Spleen (tissue), 11 donors: ENCODE data around the gene KIF2B. TPM values are rescaled to one million over a fixed set of nuclear protein-coding genes. Genes with fewer than 3 reads are reported as not detected.
"Not testable (repeated sequence)": the region's sequence is repeated elsewhere in the genome, so short reads cannot be mapped to it uniquely, and the experiment has no call there.

Experiments
- DNase-seq: peaks from one replicate; pipeline ENCODE4 v3.0.0-alpha.2; 2020
- H3K27ac ChIP-seq, 8 donors: fragments of 200-600 bp; sonication (generic) in 7 of 8; 1 replicate in 4 of 8; 2 replicates in 4 of 8; pipeline versions ENCODE4 v1.5.0 to v1.8.0; 2016 to 2021; ENCODE audit warnings: inconsistent platforms in 4 of 8, mild to moderate bottlenecking in 4 of 8, moderate library complexity in 1 of 8
- H3K27me3 ChIP-seq, 7 donors: fragments of 200-600 bp; sonication (generic) in 6 of 7; replicated peaks in 1 of 7; 1 replicate in 4 of 7; 2 replicates in 3 of 7; pipeline versions ENCODE4 v1.5.0 to v1.8.0; 2016 to 2021; ENCODE audit warnings: inconsistent platforms in 3 of 7, mild to moderate bottlenecking in 1 of 7
- H3K36me3 ChIP-seq, 6 donors: fragments of 200-600 bp; sonication (generic) in 5 of 6; 1 replicate in 4 of 6; 2 replicates in 2 of 6; pipeline versions ENCODE4 v1.5.0 to v1.8.0; 2016 to 2021; ENCODE audit warnings: inconsistent platforms in 2 of 6
- H3K4me1 ChIP-seq, 6 donors: fragments of 200-600 bp; sonication (generic) in 5 of 6; 1 replicate in 3 of 6; 2 replicates in 3 of 6; pipeline versions ENCODE4 v1.5.0 to v1.8.0; 2016 to 2021; ENCODE audit warnings: inconsistent platforms in 3 of 6
- H3K4me3 ChIP-seq, 8 donors: fragments of 200-600 bp; sonication (generic) in 7 of 8; 1 replicate in 4 of 8; 2 replicates in 4 of 8; pipeline versions ENCODE4 v1.5.0 to v1.8.0; 2016 to 2021; ENCODE audit warnings: inconsistent platforms in 4 of 8, mild to moderate bottlenecking in 4 of 8, moderate library complexity in 2 of 8
- H3K9me3 ChIP-seq, 8 donors: fragments of 200-600 bp; sonication (generic) in 7 of 8; 1 replicate in 4 of 8; 2 replicates in 4 of 8; pipeline versions ENCODE4 v1.5.0 to v1.8.0; 2016 to 2021; ENCODE audit warnings: inconsistent platforms in 4 of 8
- POLR2A ChIP-seq, 3 donors: fragments of 450-650 bp; IDR thresholded peaks; one replicate each; pipeline ENCODE4 v1.5.1; 2017; ENCODE audit warnings: antibody characterized with exemption in 3 of 3, mild to moderate bottlenecking in 1 of 3
- POLR2AphosphoS5 ChIP-seq, 3 donors: sonication (generic); formaldehyde crosslinking; IDR thresholded peaks; one replicate each; pipeline ENCODE4 v1.5.1; 2017; ENCODE audit warnings: antibody characterized with exemption in 3 of 3
- WGBS, 5 donors: extraction: QIAGEN DNeasy Blood & Tissue Kit in 3 of 5; methylation state at CpG; one replicate each; pipeline versions ENCODE4 v1.1.5 to v1.1.7; 2013 to 2018; 5-methylcytosine and 5-hydroxymethylcytosine counted together
- intact Hi-C: fragments of 100-400 bp; cut with DNase I; formaldehyde crosslinking; loops from one replicate; pipeline ENCODE4 v1.15.0; 2023; ENCODE audit warnings: low total_unique reads
- polyA plus RNA-seq, 3 donors: library from polyadenylated mRNA; stranded (reverse); fragments of 200-250 nt; gene quantifications; one replicate each; pipeline ENCODE4 v1.2.1, GENCODE V29; 2013
- total RNA-seq, 7 donors: library from RNA; depleted of rRNA in 3 of 7; stranded (reverse); fragments of >200 nt in 3 of 7; fragmentation: NEBNext Ultra II Directional in 4 of 7; extraction: Animal tissue kit (Norgen Biotek cat#: 25700) in 4 of 7; gene quantifications; one replicate each; pipeline versions ENCODE4 v1.1.0 to v1.2.1, GENCODE V29; 2016 to 2021
- TF ChIP-seq, protein P1 (sequence below), 11 experiments: fragments of 200-600 bp in 7 of 11; fragments of 450-650 bp in 4 of 11; sonication (generic) in 4 of 11; IDR thresholded peaks in 8 of 11; conservative IDR thresholded peaks in 3 of 11; 1 replicate in 7 of 11; 2 replicates in 4 of 11; pipeline versions ENCODE4 v1.4.0 to v1.8.0; 2016 to 2021; ENCODE audit warnings: antibody characterized with exemption in 11 of 11, inconsistent platforms in 4 of 11, mild to moderate bottlenecking in 1 of 11
- donor health status: healthy with polysubstance abuse.
- donor health status: DM: no; HTN: no; CAD: no; lungs with moderate emphysema.
- donor health status: DM: no; HTN: no; CAD: no.
- donor health status: Bipolar disorder and iron deficiency.
- donor health status: healthy.
- donor health status: DM: no; HTN: no; CAD: no.
- donor health status: DM: yes; HTN: yes; CAD: no.

KIF2B gene
- total and polyA plus RNA-seq, 10 donors: not detected

DNA sequence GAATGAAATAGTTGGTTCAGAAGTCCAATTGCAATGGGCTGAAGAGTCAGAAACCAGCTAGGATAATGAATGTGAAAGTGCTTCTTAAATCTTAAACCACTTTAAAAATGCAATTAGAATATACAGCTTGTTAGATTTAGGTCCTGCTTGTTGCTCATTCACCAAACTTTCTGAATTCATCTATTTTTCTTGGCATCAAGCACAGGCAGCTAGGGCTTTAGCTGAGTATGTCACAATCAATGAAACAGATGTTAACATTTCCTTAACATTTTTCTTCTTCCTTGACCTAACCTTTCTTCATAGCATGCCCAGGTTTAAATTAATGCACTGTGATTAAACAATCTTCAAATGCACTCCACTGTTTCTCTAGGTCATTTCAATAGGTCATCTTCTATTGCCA, 14.4 kb downstream of the KIF2B start:
- no peaks in the 10 kb centered on the region for H3K36me3 ChIP-seq
- H3K27me3 ChIP-seq: no peaks in the 10 kb centered on the region
- H3K9me3 ChIP-seq: peaks cover 0 to 43% (median 24%) of the 10 kb centered on the region in 8 donors
- intact Hi-C loops: no loop called here
- no peak for DNase-seq
- H3K4me1 ChIP-seq: no peaks in the 10 kb centered on the region
- no peak overlapping the region for H3K27ac ChIP-seq
- TF ChIP-seq, protein P1, sequence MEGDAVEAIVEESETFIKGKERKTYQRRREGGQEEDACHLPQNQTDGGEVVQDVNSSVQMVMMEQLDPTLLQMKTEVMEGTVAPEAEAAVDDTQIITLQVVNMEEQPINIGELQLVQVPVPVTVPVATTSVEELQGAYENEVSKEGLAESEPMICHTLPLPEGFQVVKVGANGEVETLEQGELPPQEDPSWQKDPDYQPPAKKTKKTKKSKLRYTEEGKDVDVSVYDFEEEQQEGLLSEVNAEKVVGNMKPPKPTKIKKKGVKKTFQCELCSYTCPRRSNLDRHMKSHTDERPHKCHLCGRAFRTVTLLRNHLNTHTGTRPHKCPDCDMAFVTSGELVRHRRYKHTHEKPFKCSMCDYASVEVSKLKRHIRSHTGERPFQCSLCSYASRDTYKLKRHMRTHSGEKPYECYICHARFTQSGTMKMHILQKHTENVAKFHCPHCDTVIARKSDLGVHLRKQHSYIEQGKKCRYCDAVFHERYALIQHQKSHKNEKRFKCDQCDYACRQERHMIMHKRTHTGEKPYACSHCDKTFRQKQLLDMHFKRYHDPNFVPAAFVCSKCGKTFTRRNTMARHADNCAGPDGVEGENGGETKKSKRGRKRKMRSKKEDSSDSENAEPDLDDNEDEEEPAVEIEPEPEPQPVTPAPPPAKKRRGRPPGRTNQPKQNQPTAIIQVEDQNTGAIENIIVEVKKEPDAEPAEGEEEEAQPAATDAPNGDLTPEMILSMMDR (IDR thresholded peaks at IDR 0.05 in 8 of 11, conservative IDR thresholded peaks at IDR 0.05 in 3 of 11): no peak
- TF ChIP-seq POLR2AphosphoS5 (IDR thresholded peaks at IDR 0.05): no peak
- no peak for TF ChIP-seq POLR2A (IDR thresholded peaks at IDR 0.05)
- no peak overlapping the region for H3K4me3 ChIP-seq

DNA sequence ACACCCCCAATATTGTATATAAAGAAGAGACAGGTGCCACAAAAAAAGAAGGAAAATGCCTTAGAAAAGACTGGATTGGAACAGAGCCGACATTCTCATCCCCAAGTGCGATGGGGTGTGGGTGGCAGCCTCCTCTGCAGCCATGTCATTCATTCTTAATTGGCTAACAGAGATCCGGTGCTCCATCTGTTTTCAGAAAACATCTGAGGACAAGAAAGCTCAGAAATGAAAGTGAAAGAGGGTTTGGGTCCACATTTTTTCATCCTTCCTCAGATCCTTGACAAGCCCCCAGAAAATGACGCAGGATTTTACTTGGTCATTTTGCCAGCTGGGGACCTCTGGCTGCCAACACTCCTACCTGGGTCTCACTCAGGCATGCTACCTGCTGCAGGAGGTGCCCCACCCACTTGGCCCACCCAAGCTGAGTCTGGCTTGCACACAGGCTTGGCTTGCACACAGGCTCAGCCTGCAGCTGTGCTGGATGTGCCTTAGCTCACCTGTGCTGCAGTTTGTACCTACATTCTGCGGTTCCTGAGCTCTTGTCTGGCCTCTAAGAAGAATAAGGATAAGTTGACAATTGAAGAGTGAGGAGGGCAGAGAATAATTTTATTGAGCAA, 21.9 kb downstream of the KIF2B start:
- intact Hi-C loops: no loop called here

DNA sequence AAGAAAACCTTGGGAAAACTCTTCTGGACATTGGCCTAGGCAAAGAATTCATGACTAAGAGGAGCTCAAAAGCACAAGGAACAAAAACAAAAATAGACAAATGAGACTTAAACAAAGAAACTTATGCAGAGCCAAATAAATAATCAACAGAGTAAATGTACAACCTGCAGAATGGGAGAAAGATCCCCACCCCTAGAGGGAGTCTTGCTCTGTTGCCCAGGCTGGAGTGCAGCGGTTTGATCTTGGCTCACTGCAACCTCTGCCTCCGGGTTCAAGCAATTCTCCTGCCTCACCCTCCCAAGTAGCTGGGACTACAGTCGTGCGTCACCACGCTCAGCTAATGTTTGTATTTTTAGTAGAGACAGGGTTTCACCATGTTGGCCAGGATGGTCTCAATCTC, 48.4 kb downstream of the KIF2B start:
- H3K4me1 ChIP-seq, H3K4me3 ChIP-seq, intact Hi-C loops, H3K27ac ChIP-seq, H3K27me3 ChIP-seq, H3K36me3 ChIP-seq: not testable (repeated sequence)
- peaks cover 0 to 17% (median 6%) of the 10 kb centered on the region in 8 donors for H3K9me3 ChIP-seq
- DNase-seq: peak; percentile 61
- WGBS, 5 donors: 77 to 97% (median 89%) methylated on average over 5 of the region's 5 CpGs

More for the DNA sequence above, 21.9 kb downstream of the KIF2B start:
- Histone ChIP-seq H3K9me3 (peaks cover 0 to 50% (median 28%) of the 10 kb centered on the region in 8 donors), H3K27ac (no peak overlapping the region), H3K27me3 (no peaks in the 10 kb centered on the region), H3K36me3 (no peaks in the 10 kb centered on the region), H3K4me1 (no peaks in the 10 kb centered on the region), H3K4me3 (no peak overlapping the region)
- DNase-seq: no peak
- TF ChIP-seq, protein P1 (IDR thresholded peaks at IDR 0.05 in 8 of 11, conservative IDR thresholded peaks at IDR 0.05 in 3 of 11): no peak
- TF ChIP-seq POLR2A (IDR thresholded peaks at IDR 0.05): no peak
- no peak for TF ChIP-seq POLR2AphosphoS5 (IDR thresholded peaks at IDR 0.05)
- WGBS, 5 donors: 68 to 86% (median 81%) methylated on average over 5 of the region's 5 CpGs
